Neural cell (in vitro differentiated cells): ENCODE results near the gene SLC9A5. TPM values are rescaled to one million over a fixed set of nuclear protein-coding genes. Genes with fewer than 3 reads are reported as not detected.

Experiments used
- H2AFZ ChIP-seq: fragments of 200-600, 300-800 bp; sonication (generic), shearing (Covaris generic); 2 replicates; pipeline ENCODE4 v1.6.0; 2014; ENCODE audit warnings: low read depth, mild to moderate bottlenecking, antibody characterized with exemption, low read length, moderate library complexity
- H3F3A ChIP-seq: fragments of 200-600 bp; shearing (Covaris generic); 2 replicates; pipeline ENCODE4 v1.6.1; 2016; ENCODE audit warnings: mild to moderate bottlenecking, moderate library complexity, mixed read lengths, antibody characterized with exemption, low read length; ENCODE audit not compliant: insufficient read depth, poor library complexity, severe bottlenecking
- H3K27ac ChIP-seq: fragments of 200-600, 300-800 bp; sonication (generic), shearing (Covaris generic); 2 replicates; pipeline ENCODE4 v1.5.1; 2014; ENCODE audit warnings: mild to moderate bottlenecking, low read length, moderate library complexity
- H3K27me3 ChIP-seq: fragments of 300-800, 200-600 bp; sonication (generic), shearing (Covaris generic); 2 replicates; pipeline ENCODE4 v1.6.0; 2014; ENCODE audit warnings: mild to moderate bottlenecking, low read depth, low read length, moderate library complexity; ENCODE audit not compliant: insufficient read depth
- H3K36me3 ChIP-seq: fragments of 300-800, 200-600 bp; sonication (generic), shearing (Covaris generic); 2 replicates; pipeline ENCODE4 v1.5.1; 2014; ENCODE audit warnings: mild to moderate bottlenecking, antibody characterized with exemption, low read length, moderate library complexity; ENCODE audit not compliant: insufficient read depth
- H3K4me2 ChIP-seq: fragments of 300-800, 200-600 bp; sonication (generic), shearing (Covaris generic); 2 replicates; pipeline ENCODE4 v1.6.0; 2014; ENCODE audit warnings: mild to moderate bottlenecking, low read length
- H3K4me3 ChIP-seq: fragments of 300-800, 200-600 bp; sonication (generic), shearing (Covaris generic); 2 replicates; pipeline ENCODE4 v1.5.1; 2014; ENCODE audit warnings: mild to moderate bottlenecking, low read length, moderate library complexity
- H3K79me2 ChIP-seq: fragments of 200-600 bp; shearing (Covaris generic); replicated peaks from 2 replicates; pipeline ENCODE4 v1.6.0; 2014; ENCODE audit warnings: mild to moderate bottlenecking, low read length, moderate library complexity; ENCODE audit not compliant: insufficient read depth
- H3K9ac ChIP-seq: fragments of 300-800, 200-600 bp; sonication (generic), shearing (Covaris generic); 2 replicates; pipeline ENCODE4 v1.6.1; 2016; ENCODE audit warnings: mild to moderate bottlenecking, low read length, mixed read lengths
- H3K9me2 ChIP-seq: fragments of 200-600 bp; shearing (Covaris generic); 2 replicates; pipeline ENCODE4 v1.6.1; 2016; ENCODE audit warnings: mild to moderate bottlenecking, low read length, mixed read lengths; ENCODE audit not compliant: insufficient read depth
- H3K9me3 ChIP-seq: fragments of 200-600, 300-800 bp; sonication (generic), shearing (Covaris generic); 2 replicates; pipeline ENCODE4 v1.6.1; 2016; ENCODE audit warnings: mild to moderate bottlenecking, mixed run types, low read length, moderate library complexity, mixed read lengths
- H4K20me1 ChIP-seq: fragments of 200-600 bp; shearing (Covaris generic); 2 replicates; pipeline ENCODE4 v1.6.1; 2016; ENCODE audit warnings: mild to moderate bottlenecking, mixed run types; ENCODE audit not compliant: insufficient read depth
- EP300 ChIP-seq: fragments of 450-650 bp; conservative IDR thresholded peaks from 2 replicates; pipeline ENCODE4 v1.6.1; 2014; ENCODE audit warnings: antibody characterized with exemption, mild to moderate bottlenecking, moderate library complexity; ENCODE audit not compliant: poor library complexity, severe bottlenecking
- EZH2 ChIP-seq: fragments of 200-600, 300-800 bp; shearing (Covaris generic), sonication (generic); IDR thresholded peaks from 2 replicates; pipeline ENCODE4 v1.6.1; 2014; ENCODE audit warnings: antibody characterized with exemption, low read length, borderline replicate concordance, mild to moderate bottlenecking; ENCODE audit not compliant: insufficient read depth, poor library complexity, severe bottlenecking
- MXI1 ChIP-seq: fragments of 450-650 bp; conservative IDR thresholded peaks from 2 replicates; pipeline ENCODE4 v1.6.1; 2014; ENCODE audit warnings: antibody characterized with exemption, mild to moderate bottlenecking; ENCODE audit not compliant: poor library complexity, severe bottlenecking
- POLR2AphosphoS5 ChIP-seq: IDR thresholded peaks from 2 replicates; pipeline ENCODE4 v1.6.1; 2012
- RAD21 ChIP-seq: fragments of 450-650 bp; conservative IDR thresholded peaks from 2 replicates; pipeline ENCODE4 v1.6.1; 2014; ENCODE audit warnings: antibody characterized with exemption, mild to moderate bottlenecking, moderate library complexity
- SMC3 ChIP-seq: fragments of 450-650 bp; conservative IDR thresholded peaks from 2 replicates; pipeline ENCODE4 v1.6.1; 2014; ENCODE audit warnings: antibody characterized with exemption, mild to moderate bottlenecking, moderate library complexity; ENCODE audit not compliant: poor library complexity
- TAF1 ChIP-seq: IDR thresholded peaks from 2 replicates; pipeline ENCODE4 v1.6.1; 2012; ENCODE audit warnings: low read depth
- polyA plus RNA-seq: library from polyadenylated mRNA; depleted of rRNA; stranded (reverse); fragments of >200 nt; gene quantifications from 2 replicates; pipeline ENCODE4 v1.2.3, GENCODE V29; 2014
- TF ChIP-seq, protein P1 (sequence below): IDR thresholded peaks from 2 replicates; pipeline ENCODE4 v1.6.1; 2012; ENCODE audit warnings: borderline replicate concordance
- TF ChIP-seq, protein P2 (sequence below): fragments of 450-650 bp; IDR thresholded peaks from 2 replicates; pipeline ENCODE4 v1.5.1; 2014; ENCODE audit warnings: antibody characterized with exemption, mild to moderate bottlenecking, moderate library complexity; ENCODE audit not compliant: poor library complexity, severe bottlenecking

The SLC9A5 gene
- polyA plus RNA-seq, 1 donor from 2014 or later: 1.8 TPM

DNA sequence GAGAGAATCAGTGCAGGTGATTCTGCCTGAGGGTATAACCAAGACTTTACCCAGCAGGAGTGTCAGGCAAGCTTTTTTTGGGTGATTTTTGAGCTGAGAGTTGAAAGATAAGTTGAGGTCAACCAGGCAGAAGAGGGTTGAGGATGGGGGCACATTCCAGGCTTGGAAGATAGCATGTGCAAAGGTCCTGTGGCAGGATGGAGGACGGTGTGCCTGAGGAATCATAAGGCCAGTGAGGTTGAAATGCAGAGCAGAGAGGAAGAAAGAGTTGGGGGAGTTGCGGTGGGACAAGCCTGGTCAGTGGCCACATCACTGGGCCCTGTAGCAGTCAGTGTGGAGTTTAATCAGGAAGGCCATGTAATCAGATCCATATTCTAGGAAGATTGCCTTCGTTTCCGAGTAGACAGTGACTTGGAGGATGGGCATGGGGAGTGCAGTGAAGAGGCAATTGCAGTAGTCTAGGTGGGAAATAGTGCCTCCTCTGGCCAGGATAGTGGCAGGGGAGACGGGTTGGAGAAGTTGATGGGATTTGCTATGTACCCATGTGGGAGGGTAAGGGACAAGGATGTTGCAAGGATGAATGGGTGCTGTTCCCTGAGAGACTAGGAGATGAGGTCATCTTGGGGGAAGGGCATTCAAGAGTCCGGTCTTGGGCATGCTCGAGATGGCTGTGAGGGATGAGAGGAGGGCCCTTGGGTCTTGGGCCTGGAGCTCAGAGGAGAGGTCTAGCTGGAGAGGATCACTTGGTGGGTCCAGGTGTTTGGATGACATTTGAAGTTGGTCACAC is 34.5 kb downstream of the SLC9A5 start:
- TF ChIP-seq POLR2AphosphoS5 (no peak), SMC3 (no peak), TAF1 (no peak), RAD21 (no peak), MXI1 (no peak), EP300 (no peak), EZH2 (no peak)
- TF ChIP-seq, protein P1, sequence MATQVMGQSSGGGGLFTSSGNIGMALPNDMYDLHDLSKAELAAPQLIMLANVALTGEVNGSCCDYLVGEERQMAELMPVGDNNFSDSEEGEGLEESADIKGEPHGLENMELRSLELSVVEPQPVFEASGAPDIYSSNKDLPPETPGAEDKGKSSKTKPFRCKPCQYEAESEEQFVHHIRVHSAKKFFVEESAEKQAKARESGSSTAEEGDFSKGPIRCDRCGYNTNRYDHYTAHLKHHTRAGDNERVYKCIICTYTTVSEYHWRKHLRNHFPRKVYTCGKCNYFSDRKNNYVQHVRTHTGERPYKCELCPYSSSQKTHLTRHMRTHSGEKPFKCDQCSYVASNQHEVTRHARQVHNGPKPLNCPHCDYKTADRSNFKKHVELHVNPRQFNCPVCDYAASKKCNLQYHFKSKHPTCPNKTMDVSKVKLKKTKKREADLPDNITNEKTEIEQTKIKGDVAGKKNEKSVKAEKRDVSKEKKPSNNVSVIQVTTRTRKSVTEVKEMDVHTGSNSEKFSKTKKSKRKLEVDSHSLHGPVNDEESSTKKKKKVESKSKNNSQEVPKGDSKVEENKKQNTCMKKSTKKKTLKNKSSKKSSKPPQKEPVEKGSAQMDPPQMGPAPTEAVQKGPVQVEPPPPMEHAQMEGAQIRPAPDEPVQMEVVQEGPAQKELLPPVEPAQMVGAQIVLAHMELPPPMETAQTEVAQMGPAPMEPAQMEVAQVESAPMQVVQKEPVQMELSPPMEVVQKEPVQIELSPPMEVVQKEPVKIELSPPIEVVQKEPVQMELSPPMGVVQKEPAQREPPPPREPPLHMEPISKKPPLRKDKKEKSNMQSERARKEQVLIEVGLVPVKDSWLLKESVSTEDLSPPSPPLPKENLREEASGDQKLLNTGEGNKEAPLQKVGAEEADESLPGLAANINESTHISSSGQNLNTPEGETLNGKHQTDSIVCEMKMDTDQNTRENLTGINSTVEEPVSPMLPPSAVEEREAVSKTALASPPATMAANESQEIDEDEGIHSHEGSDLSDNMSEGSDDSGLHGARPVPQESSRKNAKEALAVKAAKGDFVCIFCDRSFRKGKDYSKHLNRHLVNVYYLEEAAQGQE: no peak
- TF ChIP-seq, protein P2, sequence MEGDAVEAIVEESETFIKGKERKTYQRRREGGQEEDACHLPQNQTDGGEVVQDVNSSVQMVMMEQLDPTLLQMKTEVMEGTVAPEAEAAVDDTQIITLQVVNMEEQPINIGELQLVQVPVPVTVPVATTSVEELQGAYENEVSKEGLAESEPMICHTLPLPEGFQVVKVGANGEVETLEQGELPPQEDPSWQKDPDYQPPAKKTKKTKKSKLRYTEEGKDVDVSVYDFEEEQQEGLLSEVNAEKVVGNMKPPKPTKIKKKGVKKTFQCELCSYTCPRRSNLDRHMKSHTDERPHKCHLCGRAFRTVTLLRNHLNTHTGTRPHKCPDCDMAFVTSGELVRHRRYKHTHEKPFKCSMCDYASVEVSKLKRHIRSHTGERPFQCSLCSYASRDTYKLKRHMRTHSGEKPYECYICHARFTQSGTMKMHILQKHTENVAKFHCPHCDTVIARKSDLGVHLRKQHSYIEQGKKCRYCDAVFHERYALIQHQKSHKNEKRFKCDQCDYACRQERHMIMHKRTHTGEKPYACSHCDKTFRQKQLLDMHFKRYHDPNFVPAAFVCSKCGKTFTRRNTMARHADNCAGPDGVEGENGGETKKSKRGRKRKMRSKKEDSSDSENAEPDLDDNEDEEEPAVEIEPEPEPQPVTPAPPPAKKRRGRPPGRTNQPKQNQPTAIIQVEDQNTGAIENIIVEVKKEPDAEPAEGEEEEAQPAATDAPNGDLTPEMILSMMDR: no peak
- H3F3A ChIP-seq: no peaks in the 10 kb centered on the region
- H3K79me2 ChIP-seq: no peaks in the 10 kb centered on the region
- no peak overlapping the region for H3K9ac ChIP-seq
- no peaks in the 10 kb centered on the region for H3K9me2 ChIP-seq
- no peak overlapping the region for H3K27ac ChIP-seq
- H3K9me3 ChIP-seq: no peaks in the 10 kb centered on the region
- no peak overlapping the region for H3K4me2 ChIP-seq
- H3K36me3 ChIP-seq: no peaks in the 10 kb centered on the region
- no peak overlapping the region for H3K4me3 ChIP-seq
- no peaks in the 10 kb centered on the region for H4K20me1 ChIP-seq
- no peak overlapping the region for H2AFZ ChIP-seq
- peaks cover 6% of the 10 kb centered on the region for H3K27me3 ChIP-seq

DNA sequence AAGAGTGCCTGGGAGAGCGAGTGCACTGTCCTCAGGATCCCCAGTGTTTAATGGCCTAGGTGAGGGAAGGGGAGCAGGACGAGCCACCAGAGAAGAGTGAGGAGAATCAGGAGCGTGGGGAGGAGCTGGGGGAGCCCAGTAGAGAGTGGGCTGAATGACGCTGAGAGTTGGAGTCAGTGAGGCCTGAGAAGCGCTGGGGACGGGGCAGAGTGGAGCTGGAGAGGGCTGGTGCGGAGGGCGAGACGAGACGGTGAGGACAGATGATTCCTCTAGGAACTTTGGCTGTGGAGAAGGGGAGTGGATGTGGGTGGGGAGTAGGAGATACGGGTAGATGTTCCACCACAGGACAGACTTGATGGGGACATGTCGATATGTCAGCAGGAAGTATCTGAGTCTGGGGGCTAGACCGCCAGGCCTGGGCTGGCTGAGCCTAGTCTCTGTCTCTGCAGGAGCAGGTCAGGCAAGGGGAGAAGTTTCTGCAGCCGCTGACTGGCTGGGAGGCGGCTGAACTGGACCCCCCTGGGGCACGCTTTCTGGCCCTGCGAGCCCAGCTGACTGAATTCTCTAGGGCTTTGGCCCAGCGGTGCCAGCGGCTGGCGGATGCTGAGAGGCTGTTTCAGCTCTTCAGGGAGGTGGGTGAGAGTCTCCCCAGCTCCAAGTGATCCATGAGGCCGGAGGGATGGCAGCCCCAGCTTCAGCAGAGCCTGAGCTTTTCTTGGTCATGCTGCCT is 35.2 kb downstream of the SLC9A5 start:
- H3K27me3 ChIP-seq: no peaks in the 10 kb centered on the region
- TF ChIP-seq, protein P2: no peak
- TF ChIP-seq, protein P1: no peak
- no peak overlapping the region for H3K9ac ChIP-seq
- no peaks in the 10 kb centered on the region for H3K9me2 ChIP-seq
- H4K20me1 ChIP-seq: no peaks in the 10 kb centered on the region
- no peaks in the 10 kb centered on the region for H3K9me3 ChIP-seq
- H3F3A ChIP-seq: no peaks in the 10 kb centered on the region
- no peak overlapping the region for H3K4me3 ChIP-seq
- no peaks in the 10 kb centered on the region for H3K79me2 ChIP-seq
- H3K4me2 ChIP-seq: no peak overlapping the region
- no peaks in the 10 kb centered on the region for H3K36me3 ChIP-seq
- no peak overlapping the region for H3K27ac ChIP-seq
- no peak overlapping the region for H2AFZ ChIP-seq
